ENCODE results near the gene RNASE7.

RNASE7 gene

GRCh38 chr14:21090940-21091663 lies 48.9 kb downstream of the RNASE7 start:
- TF ChIP-seq CTCF (conservative IDR thresholded peaks at IDR 0.05) = no peak
- no peak overlapping the region for H3K27ac ChIP-seq

DNA sequence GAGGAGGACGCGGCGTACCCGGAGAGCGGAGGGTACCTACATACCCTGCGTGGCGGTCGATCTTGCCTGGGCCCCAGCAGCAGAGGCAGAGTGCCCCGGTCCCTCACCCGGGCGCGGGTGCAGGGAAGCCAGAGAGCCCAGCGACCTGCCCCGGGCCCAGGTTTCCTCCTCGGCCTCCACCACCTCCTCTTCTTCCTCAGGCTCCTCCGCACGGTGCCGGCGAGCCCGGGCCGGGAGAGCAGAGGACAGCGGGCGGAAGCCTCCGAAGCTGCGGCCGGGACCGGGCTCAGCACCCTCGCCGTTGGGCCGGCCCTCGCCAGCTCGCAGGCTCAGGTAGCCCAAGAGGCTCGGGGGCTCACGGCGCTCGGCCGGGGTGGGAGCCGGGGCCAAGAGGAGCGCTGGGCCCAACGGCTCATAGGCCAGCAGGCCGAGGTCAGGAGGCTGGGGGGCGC lies 49.7 kb downstream of the RNASE7 start:
- H3K27ac ChIP-seq = no peak overlapping the region
- TF ChIP-seq CTCF (conservative IDR thresholded peaks at IDR 0.05) = no peak

GRCh38 chr14:21092273-21093011 lies 50.3 kb downstream of the RNASE7 start:
- H3K27ac ChIP-seq = no peak overlapping the region
- peak; percentile 95 for TF ChIP-seq CTCF (conservative IDR thresholded peaks at IDR 0.05)

DNA sequence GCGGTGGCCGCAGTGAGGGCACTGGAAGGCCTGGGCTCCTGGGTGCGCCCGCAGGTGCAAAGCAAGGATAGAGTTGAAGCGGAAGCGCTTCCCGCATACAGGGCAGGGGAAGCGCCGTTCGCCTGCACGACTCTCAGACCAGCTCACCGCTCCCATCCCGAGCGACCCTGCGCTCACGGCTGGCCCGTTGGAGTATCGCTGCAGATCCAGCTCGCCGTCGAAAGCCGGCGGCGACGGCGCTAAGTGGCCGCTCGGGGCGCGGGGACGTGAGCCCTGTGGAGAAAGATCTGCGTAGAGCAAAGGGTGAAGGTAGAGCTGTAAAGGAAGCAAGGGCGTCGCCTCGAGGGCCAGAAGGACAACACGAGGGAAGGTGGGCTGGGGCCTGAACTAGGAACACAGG lies 50.9 kb downstream of the RNASE7 start:
- no peak overlapping the region for H3K27ac ChIP-seq

More for the DNA sequence above, 50.9 kb downstream of the RNASE7 start:
- no peak for TF ChIP-seq CTCF (conservative IDR thresholded peaks at IDR 0.05)
